ENCODE results near the gene MRPS26. TPM values are rescaled to one million over a fixed set of nuclear protein-coding genes. Genes with fewer than 3 reads are reported as not detected.

The MRPS26 gene
- total and polyA plus RNA-seq, 2 of the 13 experiments (the other 11 are each of a cell fraction or from before 2014, with no cell fraction given), result 89.8 to 187 TPM

GRCh38 chr20:3051385-3052019 lies 5.7 kb downstream of the MRPS26 start (continued):
- no peak for TF ChIP-seq SNAPC4 (CRISPR knock-in tag; IDR thresholded peaks at IDR 0.05)
- no peak for TF ChIP-seq ZNF530 (CRISPR knock-in tag; IDR thresholded peaks at IDR 0.05; ENCODE audit: low read depth)
- TF ChIP-seq PRDM15 (CRISPR knock-in tag; IDR thresholded peaks at IDR 0.05), result peak; percentile 76
- TF ChIP-seq IRF1 (CRISPR knock-in tag; IDR thresholded peaks at IDR 0.05; ENCODE audit: low read depth), result no peak
- 0 out of 2 replicates have a peak, but pooled peaks have one; percentile 33 for TF ChIP-seq ZNF274 (CRISPR knock-in tag; IDR thresholded peaks at IDR 0.05)
- TF ChIP-seq KLF13 (CRISPR knock-in tag; IDR thresholded peaks at IDR 0.05), result no peak
- TF ChIP-seq ZNF501 (CRISPR knock-in tag; IDR thresholded peaks at IDR 0.05), result no peak
- 0 out of 2 replicates have a peak, but pooled peaks have one; percentile 13 for TF ChIP-seq KDM2A (CRISPR knock-in tag; IDR thresholded peaks at IDR 0.05; ENCODE audit: borderline replicate concordance, low read depth)
- TF ChIP-seq ZNF264 (CRISPR knock-in tag; IDR thresholded peaks at IDR 0.05), result no peak
- no peak for TF ChIP-seq ZNF510 (CRISPR knock-in tag; IDR thresholded peaks at IDR 0.05; ENCODE audit: low read depth)
